Measurements from ENCODE around the gene CLCN5. TPM values are rescaled to one million over a fixed set of nuclear protein-coding genes. Genes with fewer than 3 reads are reported as not detected.

The CLCN5 gene
- total RNA-seq, 6 donors from 2014 or later: 4.2 to 14.4 (median 10.2) TPM

GRCh38 chrX:49991758-49992157 lies 69.4 kb downstream of the CLCN5 start:
- no peak for TF ChIP-seq POLR2AphosphoS5 (IDR thresholded peaks at IDR 0.05)
- no peak for TF ChIP-seq POLR2A (IDR thresholded peaks at IDR 0.05)
- TF ChIP-seq CTCF (IDR thresholded peaks at IDR 0.05): no peak
- Histone ChIP-seq H3K4me1 (no peaks in the 10 kb centered on the region), H3K27me3 (no peaks in the 10 kb centered on the region), H3K9me3 (no peaks in the 10 kb centered on the region), H3K36me3 (no peaks in the 10 kb centered on the region), H3K27ac (no peak overlapping the region), H3K4me3 (no peak overlapping the region)
- no peak for DNase-seq
- no peak for ATAC-seq (ENCODE audit: low FRiP score in 2 of 2)
- WGBS, 2 donors: 82 to 88% methylated on average over 4 of the region's 4 CpGs

- H3K36me3 ChIP-seq: no peaks in the 10 kb centered on the region
Observed at GRCh38 chrX:49992853-49993252, 70.5 kb downstream of the CLCN5 start.

GRCh38 chrX:49993661-49994060 lies 71.3 kb downstream of the CLCN5 start:
- H3K36me3 ChIP-seq: no peaks in the 10 kb centered on the region
- no peaks in the 10 kb centered on the region for H3K4me1 ChIP-seq
- DNase-seq (no peak), ATAC-seq (ENCODE audit: low FRiP score in 2 of 2) (no peak)
- TF ChIP-seq POLR2A (IDR thresholded peaks at IDR 0.05): no peak
- TF ChIP-seq EP300 (IDR thresholded peaks at IDR 0.05): no peak
- no peak for TF ChIP-seq POLR2AphosphoS5 (IDR thresholded peaks at IDR 0.05)
- TF ChIP-seq CTCF (IDR thresholded peaks at IDR 0.05): no peak
- H3K9me3 ChIP-seq: no peaks in the 10 kb centered on the region
- WGBS, 2 donors: 64 to 93% methylated on average over 1 of the region's 1 CpG
- H3K27ac ChIP-seq: no peak overlapping the region
- H3K4me3 ChIP-seq: no peak overlapping the region
- no peaks in the 10 kb centered on the region for H3K27me3 ChIP-seq

More at GRCh38 chrX:49992853-49993252, 70.5 kb downstream of the CLCN5 start:
- no peaks in the 10 kb centered on the region for H3K9me3 ChIP-seq
- H3K27ac ChIP-seq: no peak overlapping the region
- 82 to 100% methylated on average over 1 of the region's 1 CpG for WGBS, 2 donors
- no peaks in the 10 kb centered on the region for H3K4me1 ChIP-seq
- no peak overlapping the region for H3K4me3 ChIP-seq
- TF ChIP-seq POLR2AphosphoS5 (IDR thresholded peaks at IDR 0.05) (no peak), EP300 (IDR thresholded peaks at IDR 0.05) (no peak), CTCF (IDR thresholded peaks at IDR 0.05) (no peak), POLR2A (IDR thresholded peaks at IDR 0.05) (no peak)
- no peak for DNase-seq
- no peaks in the 10 kb centered on the region for H3K27me3 ChIP-seq
- ATAC-seq (ENCODE audit: low FRiP score in 2 of 2): no peak

- Histone ChIP-seq H3K27ac (no peak overlapping the region), H3K4me1 (no peaks in the 10 kb centered on the region), H3K36me3 (no peaks in the 10 kb centered on the region), H3K9me3 (no peaks in the 10 kb centered on the region), H3K4me3 (no peak overlapping the region), H3K27me3 (no peaks in the 10 kb centered on the region)
- ATAC-seq (ENCODE audit: low FRiP score in 2 of 2) (no peak), DNase-seq (no peak)
- no peak for TF ChIP-seq EP300 (IDR thresholded peaks at IDR 0.05)
- 54 to 64% methylated on average over 10 of the region's 10 CpGs for WGBS, 2 donors
Observed at GRCh38 chrX:49995107-49995731, 72.8 kb downstream of the CLCN5 start.

GRCh38 chrX:49995795-49996455 lies 73.5 kb downstream of the CLCN5 start:
- Histone ChIP-seq H3K27me3 (no peaks in the 10 kb centered on the region), H3K4me3 (no peak overlapping the region), H3K36me3 (no peaks in the 10 kb centered on the region), H3K4me1 (no peaks in the 10 kb centered on the region), H3K27ac (no peak overlapping the region), H3K9me3 (no peaks in the 10 kb centered on the region)
- ATAC-seq (ENCODE audit: low FRiP score in 2 of 2) (no peak), DNase-seq (no peak)
- TF ChIP-seq POLR2AphosphoS5 (IDR thresholded peaks at IDR 0.05): no peak
- TF ChIP-seq EP300 (IDR thresholded peaks at IDR 0.05): no peak
- TF ChIP-seq CTCF (IDR thresholded peaks at IDR 0.05): no peak
- TF ChIP-seq POLR2A (IDR thresholded peaks at IDR 0.05): no peak
- WGBS, 2 donors: 53 to 64% methylated on average over 2 of the region's 2 CpGs
